Brain microvascular endothelial cell (primary cell): Measurements from ENCODE around the gene C2orf80.
A peak's percentile ranks its signal among the peaks of the same experiment; 100 is the strongest.
"Not testable (repeated sequence)": the region's sequence is repeated elsewhere in the genome, so short reads cannot be mapped to it uniquely, and the experiment has no call there.

ENCODE experiments used
- DNase-seq: peaks from one replicate; pipeline ENCODE4 v3.0.0-alpha.2; 2020
- H3K27ac ChIP-seq: fragments of 250-450 bp; sonication (Bioruptor Pico); 2 replicates; pipeline ENCODE4 v1.5.1; 2020; ENCODE audit warnings: mild to moderate bottlenecking, moderate library complexity
- H3K27me3 ChIP-seq: fragments of 250-450 bp; sonication (Bioruptor Pico); replicated peaks from 2 replicates; pipeline ENCODE4 v1.5.1; 2020; ENCODE audit warnings: mild to moderate bottlenecking
- H3K36me3 ChIP-seq: fragments of 250-450 bp; sonication (Bioruptor Pico); replicated peaks from 2 replicates; pipeline ENCODE4 v1.5.1; 2020; ENCODE audit warnings: mild to moderate bottlenecking
- H3K4me3 ChIP-seq: 2 replicates; pipeline ENCODE4 v1.5.1; 2011; ENCODE audit warnings: low read depth, mild to moderate bottlenecking, control low read depth, low read length, moderate library complexity
- CTCF ChIP-seq: IDR thresholded peaks from 2 replicates; pipeline ENCODE4 v1.5.1; 2011; ENCODE audit warnings: low read depth, mild to moderate bottlenecking, moderate library complexity, low read length, control low read depth, inconsistent platforms; ENCODE audit errors: missing control alignments
- in situ Hi-C: cut with HindIII; loops from 2 replicates; pipeline ENCODE4 v1.10.0; 2017; ENCODE audit warnings: low sequenced_read_pairs, low pct_ligation_motif_present

The C2orf80 gene

GRCh38 chr2:208224802-208225201 is 35.0 kb upstream of the C2orf80 start:
- H3K27ac ChIP-seq = no peak overlapping the region
- TF ChIP-seq CTCF = no peak
- H3K4me3 ChIP-seq = no peak overlapping the region
- in situ Hi-C loops = no loop called here
- H3K27me3 ChIP-seq = no peaks in the 10 kb centered on the region
- DNase-seq = no peak
- H3K36me3 ChIP-seq = no peaks in the 10 kb centered on the region

DNA sequence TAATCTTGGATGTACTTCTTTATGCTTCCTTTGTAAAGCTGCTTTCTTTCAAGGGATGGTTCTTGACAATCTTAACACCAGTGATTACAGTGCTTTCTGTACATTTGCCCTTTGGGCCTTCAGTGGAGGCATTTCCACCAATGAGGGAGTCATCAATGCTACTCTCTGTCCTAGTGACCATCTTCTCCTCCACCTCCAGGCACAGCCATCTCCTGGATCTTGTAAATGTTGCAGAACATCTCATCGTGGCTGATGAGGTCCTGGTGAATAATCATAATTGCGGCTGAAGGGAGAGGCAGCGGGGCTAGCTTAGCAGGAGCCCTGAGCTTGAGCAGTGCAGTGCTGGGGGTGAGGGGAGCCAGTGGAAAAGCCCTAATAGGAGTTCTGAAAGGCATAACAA is 32.5 kb upstream of the C2orf80 start:
- peak; percentile 51 for DNase-seq

DNA sequence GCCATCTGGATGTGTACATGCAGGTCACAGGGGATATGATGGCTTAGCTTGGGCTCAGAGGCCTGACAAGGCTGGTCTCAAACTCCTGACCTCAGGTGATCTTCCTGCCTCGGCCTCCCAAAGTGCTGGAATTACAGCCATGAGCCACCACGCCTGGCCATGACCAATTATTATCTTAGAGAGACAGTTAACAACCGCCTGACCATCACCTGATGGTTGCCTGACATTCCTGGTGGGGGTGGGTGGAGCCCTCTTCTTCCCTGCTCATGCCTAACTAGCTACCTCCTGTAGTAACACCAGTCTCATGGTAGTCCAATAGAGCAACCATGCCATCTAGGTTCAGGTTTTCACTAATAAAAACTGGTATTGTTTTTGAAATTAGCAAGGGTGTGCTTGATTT is 32.0 kb upstream of the C2orf80 start:
- H3K27ac ChIP-seq, H3K36me3 ChIP-seq, H3K4me3 ChIP-seq, DNase-seq, in situ Hi-C loops, H3K27me3 ChIP-seq: not testable (repeated sequence)

More for the DNA sequence above, 32.5 kb upstream of the C2orf80 start:
- in situ Hi-C loops = no loop called here
- Histone ChIP-seq H3K36me3 (no peaks in the 10 kb centered on the region), H3K27ac (no peak overlapping the region), H3K4me3 (no peak overlapping the region), H3K27me3 (no peaks in the 10 kb centered on the region)
- TF ChIP-seq CTCF = no peak

GRCh38 chr2:208210688-208211451 is 21.0 kb upstream of the C2orf80 start:
- Histone ChIP-seq H3K4me3 (no peak overlapping the region), H3K27ac (no peak overlapping the region)

DNA sequence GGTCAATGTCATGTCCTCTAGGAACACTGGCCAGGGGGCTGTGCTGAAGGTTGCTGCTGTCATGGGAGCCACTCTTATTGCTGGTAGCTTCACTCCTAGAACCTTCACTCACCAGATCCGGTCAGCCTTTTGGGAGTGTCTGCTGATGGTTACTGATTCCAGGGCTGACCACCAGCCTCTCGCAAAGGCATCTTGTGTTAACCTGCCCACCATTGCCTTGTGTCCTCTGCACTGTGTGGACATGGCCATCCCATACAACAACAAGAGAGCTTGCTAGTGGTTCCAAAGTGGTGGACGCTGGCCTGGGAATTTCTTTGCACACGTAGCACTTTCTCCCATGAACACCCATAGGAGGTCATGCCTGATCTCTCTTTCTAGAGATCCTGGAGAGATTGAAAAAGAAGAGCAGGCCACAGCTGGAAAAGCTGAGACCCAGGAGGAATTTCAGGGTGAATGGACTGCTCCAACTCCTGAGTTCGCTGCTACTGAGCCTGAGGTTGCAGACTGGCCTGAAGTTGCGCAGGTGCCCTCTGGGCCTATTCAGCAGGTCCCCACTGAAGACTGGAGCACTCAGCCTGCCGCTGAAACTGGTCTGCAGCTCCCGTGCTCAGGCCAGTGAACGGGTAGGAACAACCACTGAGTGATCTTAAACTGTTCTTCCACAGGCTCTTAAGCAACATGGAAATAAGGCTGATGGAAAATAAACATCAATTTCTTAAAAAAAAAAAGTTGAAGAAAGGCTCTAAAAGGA is 18.7 kb upstream of the C2orf80 start:
- no peaks in the 10 kb centered on the region for H3K27me3 ChIP-seq
- H3K4me3 ChIP-seq = no peak overlapping the region
- H3K36me3 ChIP-seq = no peaks in the 10 kb centered on the region
- in situ Hi-C loops = no loop called here
- no peak for DNase-seq
- H3K27ac ChIP-seq = no peak overlapping the region
- no peak for TF ChIP-seq CTCF

More at GRCh38 chr2:208210688-208211451, 21.0 kb upstream of the C2orf80 start:
- no peak for TF ChIP-seq CTCF
- in situ Hi-C loops = no loop called here
- Histone ChIP-seq H3K36me3 (no peaks in the 10 kb centered on the region), H3K27me3 (no peaks in the 10 kb centered on the region)
- DNase-seq = no peak

DNA sequence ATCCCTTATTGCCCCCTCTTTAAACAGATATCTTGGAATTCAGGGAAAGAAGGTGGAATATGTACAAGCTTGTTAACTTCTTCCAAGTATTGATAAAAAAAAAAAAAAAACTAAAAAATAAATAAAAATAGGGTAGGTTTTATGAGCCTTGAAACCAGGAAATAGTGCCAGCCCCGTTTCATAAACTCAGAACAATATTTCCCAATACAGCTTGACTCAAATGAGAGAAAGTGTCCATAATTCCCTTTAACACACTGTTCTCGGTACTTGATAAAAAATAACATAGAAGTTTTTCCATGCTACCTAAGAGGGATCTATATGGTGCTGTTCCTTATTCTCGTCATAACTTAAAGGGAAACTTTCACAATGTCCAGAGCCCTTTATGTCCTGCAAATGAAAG is 17.9 kb upstream of the C2orf80 start:
- no peak for TF ChIP-seq CTCF
- in situ Hi-C loops = no loop called here
- DNase-seq = no peak
- Histone ChIP-seq H3K36me3 (no peaks in the 10 kb centered on the region), H3K4me3 (no peak overlapping the region), H3K27ac (no peak overlapping the region), H3K27me3 (no peaks in the 10 kb centered on the region)
